Brain microvascular endothelial cell (primary cell): ENCODE results near the gene ARHGEF7.

Experiments
- DNase-seq: peaks from one replicate; pipeline ENCODE4 v3.0.0-alpha.2; 2020
- H3K27ac ChIP-seq: fragments of 250-450 bp; sonication (Bioruptor Pico); 2 replicates; pipeline ENCODE4 v1.5.1; 2020; ENCODE audit warnings: mild to moderate bottlenecking, moderate library complexity
- H3K27me3 ChIP-seq: fragments of 250-450 bp; sonication (Bioruptor Pico); replicated peaks from 2 replicates; pipeline ENCODE4 v1.5.1; 2020; ENCODE audit warnings: mild to moderate bottlenecking
- H3K36me3 ChIP-seq: fragments of 250-450 bp; sonication (Bioruptor Pico); replicated peaks from 2 replicates; pipeline ENCODE4 v1.5.1; 2020; ENCODE audit warnings: mild to moderate bottlenecking
- H3K4me3 ChIP-seq: 2 replicates; pipeline ENCODE4 v1.5.1; 2011; ENCODE audit warnings: low read depth, mild to moderate bottlenecking, control low read depth, low read length, moderate library complexity
- CTCF ChIP-seq: IDR thresholded peaks from 2 replicates; pipeline ENCODE4 v1.5.1; 2011; ENCODE audit warnings: low read depth, mild to moderate bottlenecking, moderate library complexity, low read length, control low read depth, inconsistent platforms; ENCODE audit errors: missing control alignments
- in situ Hi-C: cut with HindIII; loops from 2 replicates; pipeline ENCODE4 v1.10.0; 2017; ENCODE audit warnings: low sequenced_read_pairs, low pct_ligation_motif_present

ARHGEF7 gene

GRCh38 chr13:111287201-111287600 is 172.1 kb downstream of the ARHGEF7 start:
- no peak overlapping the region for H3K4me3 ChIP-seq
- no peak for DNase-seq
- TF ChIP-seq CTCF = no peak
- H3K27me3 ChIP-seq = no peaks in the 10 kb centered on the region
- in situ Hi-C loops = no loop called here
- H3K36me3 ChIP-seq = peaks cover 56% of the 10 kb centered on the region
- H3K27ac ChIP-seq = no peak overlapping the region

GRCh38 chr13:111288276-111288675 is 173.2 kb downstream of the ARHGEF7 start:
- DNase-seq = no peak
- no peak overlapping the region for H3K4me3 ChIP-seq
- in situ Hi-C loops = no loop called here
- peaks cover 63% of the 10 kb centered on the region for H3K36me3 ChIP-seq
- no peak overlapping the region for H3K27ac ChIP-seq
- no peak for TF ChIP-seq CTCF
- no peaks in the 10 kb centered on the region for H3K27me3 ChIP-seq

GRCh38 chr13:111289251-111289650 is 174.1 kb downstream of the ARHGEF7 start:
- TF ChIP-seq CTCF = no peak
- Histone ChIP-seq H3K27me3 (no peaks in the 10 kb centered on the region), H3K36me3 (peaks cover 59% of the 10 kb centered on the region), H3K4me3 (no peak overlapping the region), H3K27ac (no peak overlapping the region)
- no peak for DNase-seq
- in situ Hi-C loops = no loop called here

GRCh38 chr13:111291908-111292307 is 176.8 kb downstream of the ARHGEF7 start:
- in situ Hi-C loops = no loop called here
- DNase-seq = no peak
- Histone ChIP-seq H3K27ac (no peak overlapping the region), H3K27me3 (no peaks in the 10 kb centered on the region), H3K36me3 (peaks cover 52% of the 10 kb centered on the region), H3K4me3 (no peak overlapping the region)
- no peak for TF ChIP-seq CTCF

GRCh38 chr13:111292710-111293485 is 177.8 kb downstream of the ARHGEF7 start:
- H3K36me3 ChIP-seq = peaks cover 47% of the 10 kb centered on the region
- no peaks in the 10 kb centered on the region for H3K27me3 ChIP-seq
- no peak for DNase-seq
- TF ChIP-seq CTCF = no peak
- H3K4me3 ChIP-seq = no peak overlapping the region
- H3K27ac ChIP-seq = no peak overlapping the region
- in situ Hi-C loops = no loop called here

GRCh38 chr13:111295886-111296285 is 180.8 kb downstream of the ARHGEF7 start:
- Histone ChIP-seq H3K27ac (no peak overlapping the region), H3K36me3 (peaks cover 38% of the 10 kb centered on the region), H3K4me3 (no peak overlapping the region), H3K27me3 (no peaks in the 10 kb centered on the region)
- TF ChIP-seq CTCF = no peak
- in situ Hi-C loops = no loop called here
- no peak for DNase-seq
